Muscle layer of colon (tissue), 2 donors: Measurements from ENCODE around the gene ZNHIT2.

Experiments used
- H3K27ac ChIP-seq: one replicate; pipeline ENCODE4 v1.7.0; 2013; ENCODE audit warnings: low read depth, mild to moderate bottlenecking, low read length, moderate library complexity
- H3K27me3 ChIP-seq, 2 donors: one replicate each; pipeline ENCODE4 v1.7.0; 2013; ENCODE audit warnings: low read length in 2 of 2, mild to moderate bottlenecking in 2 of 2; ENCODE audit not compliant: insufficient read depth in 2 of 2, control insufficient read depth in 1 of 2
- H3K36me3 ChIP-seq: one replicate; pipeline ENCODE4 v1.7.0; 2013; ENCODE audit warnings: mild to moderate bottlenecking, low read length; ENCODE audit not compliant: insufficient read depth
- H3K4me1 ChIP-seq: one replicate; pipeline ENCODE4 v1.7.0; 2013; ENCODE audit warnings: mild to moderate bottlenecking, low read length; ENCODE audit not compliant: insufficient read depth
- H3K4me3 ChIP-seq, 2 donors: one replicate each; pipeline ENCODE4 v1.7.0; 2013; ENCODE audit warnings: low read length in 2 of 2, low read depth in 1 of 2, mild to moderate bottlenecking in 1 of 2, moderate library complexity in 1 of 2
- H3K9ac ChIP-seq: one replicate; pipeline ENCODE4 v1.7.0; 2013; ENCODE audit warnings: low read length
- H3K9me3 ChIP-seq: one replicate; pipeline ENCODE4 v1.7.0; 2013; ENCODE audit warnings: mild to moderate bottlenecking, low read length
- donor health status: abdominal sarcoma.
- donor health status: Adenocarcinoma of cecum.

ZNHIT2 gene

GRCh38 chr11:65077451-65077850, 40.0 kb downstream of the ZNHIT2 start:
- Histone ChIP-seq H3K27me3 (no peaks in the 10 kb centered on the region), H3K36me3 (no peaks in the 10 kb centered on the region), H3K4me1 (no peaks in the 10 kb centered on the region), H3K9ac (no peak overlapping the region), H3K9me3 (no peaks in the 10 kb centered on the region), H3K27ac (no peak overlapping the region), H3K4me3 (no peak overlapping the region)

GRCh38 chr11:65072631-65072966, 44.9 kb downstream of the ZNHIT2 start:
- H3K27me3 ChIP-seq: no peaks in the 10 kb centered on the region
- no peaks in the 10 kb centered on the region for H3K36me3 ChIP-seq

DNA sequence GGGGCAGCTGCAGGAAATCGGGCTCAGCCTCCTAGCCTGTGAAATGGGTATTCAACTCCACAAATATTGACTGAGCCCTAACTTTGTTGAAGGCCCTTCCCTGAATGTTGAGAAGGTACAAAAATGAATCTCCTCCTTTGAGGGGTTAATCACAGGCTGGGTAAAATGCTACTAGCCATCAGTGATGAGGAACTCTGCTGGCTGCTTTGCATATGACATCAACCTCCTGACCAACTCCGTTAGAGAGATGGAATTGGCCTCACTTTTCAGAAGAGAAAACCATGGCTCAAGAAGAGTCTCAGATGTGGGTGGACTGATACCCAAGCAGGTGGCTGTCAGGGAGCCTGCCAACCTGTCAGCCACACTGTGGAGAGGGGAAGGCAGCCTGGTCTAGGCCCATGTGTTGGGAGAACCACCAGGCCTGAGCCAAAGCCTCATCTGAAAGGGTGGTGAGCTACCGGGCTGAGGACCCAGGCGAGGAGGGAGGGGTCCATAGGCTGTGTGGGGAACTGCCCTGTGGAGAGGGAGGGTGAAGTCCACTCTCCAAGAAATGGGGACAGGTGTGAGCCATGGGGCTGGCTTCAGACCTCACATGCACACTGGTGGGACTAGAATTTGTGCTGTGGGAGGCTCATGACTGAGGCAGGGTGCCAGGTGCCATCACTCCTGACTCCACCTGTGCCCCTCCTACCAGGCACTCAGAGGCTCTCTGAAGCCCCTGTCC, 45.4 kb downstream of the ZNHIT2 start:
- Histone ChIP-seq H3K36me3 (no peaks in the 10 kb centered on the region), H3K27me3 (no peaks in the 10 kb centered on the region), H3K4me1 (no peaks in the 10 kb centered on the region), H3K27ac (no peak overlapping the region), H3K9ac (no peak overlapping the region), H3K9me3 (no peaks in the 10 kb centered on the region), H3K4me3 (no peak overlapping the region)

More at GRCh38 chr11:65072631-65072966, 44.9 kb downstream of the ZNHIT2 start:
- H3K9ac ChIP-seq: no peak overlapping the region
- no peak overlapping the region for H3K27ac ChIP-seq
- H3K9me3 ChIP-seq: no peaks in the 10 kb centered on the region
- no peak overlapping the region for H3K4me3 ChIP-seq
- no peaks in the 10 kb centered on the region for H3K4me1 ChIP-seq

DNA sequence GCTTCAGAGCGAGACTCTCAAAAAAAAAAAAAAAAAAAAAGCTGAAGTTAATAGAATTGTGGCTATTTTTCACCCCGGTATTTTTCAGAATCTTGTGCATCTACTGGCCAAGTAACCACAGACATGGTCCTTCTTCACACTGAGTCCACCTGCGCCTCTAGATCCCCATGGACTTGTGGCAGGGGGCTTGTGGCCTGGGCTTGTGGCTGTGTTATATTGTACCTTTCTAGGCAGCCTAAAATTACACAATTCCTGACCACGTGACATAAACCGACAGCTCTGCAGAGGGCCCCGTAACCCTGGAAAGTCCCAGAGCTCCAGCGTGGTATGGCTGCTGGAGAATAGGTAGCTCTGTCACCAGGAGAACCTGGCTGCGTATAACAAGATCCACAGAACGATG, 48.3 kb downstream of the ZNHIT2 start:
- Histone ChIP-seq H3K36me3 (no peaks in the 10 kb centered on the region), H3K4me1 (no peaks in the 10 kb centered on the region), H3K27ac (no peak overlapping the region), H3K27me3 (no peaks in the 10 kb centered on the region), H3K9me3 (no peaks in the 10 kb centered on the region), H3K4me3 (no peak overlapping the region), H3K9ac (no peak overlapping the region)

DNA sequence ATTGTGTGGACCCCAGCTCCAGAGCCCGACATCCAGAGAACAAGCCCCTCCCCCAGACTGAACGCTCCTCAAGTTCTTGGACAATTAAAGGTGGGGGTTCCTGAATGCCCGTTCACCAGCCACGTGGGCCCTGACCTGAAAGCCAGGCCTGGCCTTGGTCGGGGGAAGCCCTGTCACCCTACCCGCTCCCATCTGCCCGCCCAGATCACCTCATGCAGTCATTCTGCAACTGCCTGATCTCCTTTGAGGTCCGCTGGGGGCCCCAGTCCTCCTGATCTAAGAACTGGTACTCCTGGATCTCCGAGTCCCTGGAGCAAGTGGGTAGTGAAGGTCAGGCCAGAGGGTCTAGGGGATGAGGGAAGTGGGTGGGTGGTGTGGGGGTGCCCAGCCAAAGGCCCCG, 50.1 kb downstream of the ZNHIT2 start:
- no peaks in the 10 kb centered on the region for H3K36me3 ChIP-seq
- H3K9me3 ChIP-seq: no peaks in the 10 kb centered on the region
- no peak overlapping the region for H3K27ac ChIP-seq
- H3K4me1 ChIP-seq: no peaks in the 10 kb centered on the region
- no peak overlapping the region for H3K4me3 ChIP-seq
- no peak overlapping the region for H3K9ac ChIP-seq
- H3K27me3 ChIP-seq: no peaks in the 10 kb centered on the region

GRCh38 chr11:65066805-65067291, 50.7 kb downstream of the ZNHIT2 start:
- Histone ChIP-seq H3K4me1 (no peaks in the 10 kb centered on the region), H3K27me3 (no peaks in the 10 kb centered on the region), H3K27ac (no peak overlapping the region), H3K9ac (no peak overlapping the region), H3K36me3 (no peaks in the 10 kb centered on the region), H3K4me3 (no peak overlapping the region), H3K9me3 (no peaks in the 10 kb centered on the region)
